Erythroblast (primary cell): ENCODE measurements around the gene ZC3H18.

Experiments
- GATA1 ChIP-seq: IDR thresholded peaks from 2 replicates; pipeline ENCODE4 v1.6.1; 2011; ENCODE audit warnings: low read depth, mild to moderate bottlenecking, control low read depth, low read length, moderate library complexity
- POLR2A ChIP-seq: IDR thresholded peaks from 2 replicates; pipeline ENCODE4 v1.6.1; 2011; ENCODE audit warnings: mild to moderate bottlenecking, low read length

- TF ChIP-seq POLR2A (no peak), GATA1 (no peak)
These were observed 73.4 kb downstream of the ZC3H18 start for GRCh38 chr16:88643644-88643932.
